ENCODE measurements around the gene ITGA7.

The ITGA7 gene

GRCh38 chr12:55684761-55685370, 22.8 kb downstream of the ITGA7 start:
- Histone ChIP-seq H3K27ac (ENCODE audit: poor library complexity, severe bottlenecking) (no peak overlapping the region), H3K27me3 (ENCODE audit: insufficient read depth, poor library complexity, severe bottlenecking) (no peaks in the 10 kb centered on the region), H3K36me3 (ENCODE audit: low read depth) (no peaks in the 10 kb centered on the region), H3K4me3 (ENCODE audit: severe bottlenecking) (no peak overlapping the region), H3K4me1 (ENCODE audit: insufficient read depth, poor library complexity, severe bottlenecking) (no peaks in the 10 kb centered on the region), H3K9me3 (ENCODE audit: severe bottlenecking) (no peaks in the 10 kb centered on the region)
- no peak for TF ChIP-seq CTCF (IDR thresholded peaks at IDR 0.05; ENCODE audit: poor library complexity, severe bottlenecking)
- DNase-seq (ENCODE audit: low spot score) (no peak), ATAC-seq (ENCODE audit: low read depth) (no peak)

GRCh38 chr12:55683676-55684075, 24.0 kb downstream of the ITGA7 start:
- no peak for TF ChIP-seq CTCF (IDR thresholded peaks at IDR 0.05; ENCODE audit: poor library complexity, severe bottlenecking)
- DNase-seq (ENCODE audit: low spot score) (no peak), ATAC-seq (ENCODE audit: low read depth) (no peak)
- no peaks in the 10 kb centered on the region for H3K27me3 ChIP-seq (ENCODE audit: insufficient read depth, poor library complexity, severe bottlenecking)
- H3K36me3 ChIP-seq (ENCODE audit: low read depth) = no peaks in the 10 kb centered on the region
- H3K9me3 ChIP-seq (ENCODE audit: severe bottlenecking) = no peaks in the 10 kb centered on the region
- H3K4me3 ChIP-seq (ENCODE audit: severe bottlenecking) = no peak overlapping the region
- H3K27ac ChIP-seq (ENCODE audit: poor library complexity, severe bottlenecking) = no peak overlapping the region
- H3K4me1 ChIP-seq (ENCODE audit: insufficient read depth, poor library complexity, severe bottlenecking) = no peaks in the 10 kb centered on the region

- no peaks in the 10 kb centered on the region for H3K27me3 ChIP-seq (ENCODE audit: insufficient read depth, poor library complexity, severe bottlenecking)
- no peak overlapping the region for H3K27ac ChIP-seq (ENCODE audit: poor library complexity, severe bottlenecking)
- TF ChIP-seq CTCF (IDR thresholded peaks at IDR 0.05; ENCODE audit: poor library complexity, severe bottlenecking) = no peak
- no peaks in the 10 kb centered on the region for H3K4me1 ChIP-seq (ENCODE audit: insufficient read depth, poor library complexity, severe bottlenecking)
- DNase-seq (ENCODE audit: low spot score) (no peak), ATAC-seq (ENCODE audit: low read depth) (no peak)
- H3K9me3 ChIP-seq (ENCODE audit: severe bottlenecking) = no peaks in the 10 kb centered on the region
- H3K4me3 ChIP-seq (ENCODE audit: severe bottlenecking) = no peak overlapping the region
- no peaks in the 10 kb centered on the region for H3K36me3 ChIP-seq (ENCODE audit: low read depth)
Measured at GRCh38 chr12:55682087-55682796, 25.5 kb downstream of the ITGA7 start.

GRCh38 chr12:55681142-55682077, 26.3 kb downstream of the ITGA7 start:
- Histone ChIP-seq H3K9me3 (ENCODE audit: severe bottlenecking) (no peaks in the 10 kb centered on the region), H3K27me3 (ENCODE audit: insufficient read depth, poor library complexity, severe bottlenecking) (no peaks in the 10 kb centered on the region), H3K36me3 (ENCODE audit: low read depth) (no peaks in the 10 kb centered on the region), H3K27ac (ENCODE audit: poor library complexity, severe bottlenecking) (no peak overlapping the region), H3K4me3 (ENCODE audit: severe bottlenecking) (no peak overlapping the region), H3K4me1 (ENCODE audit: insufficient read depth, poor library complexity, severe bottlenecking) (no peaks in the 10 kb centered on the region)
- peak; percentile 64 for TF ChIP-seq CTCF (IDR thresholded peaks at IDR 0.05; ENCODE audit: poor library complexity, severe bottlenecking)
- DNase-seq (ENCODE audit: low spot score) = no peak
- peak; percentile 81 for ATAC-seq (ENCODE audit: low read depth)
